Measurements from ENCODE around the gene PIGQ.

DNA sequence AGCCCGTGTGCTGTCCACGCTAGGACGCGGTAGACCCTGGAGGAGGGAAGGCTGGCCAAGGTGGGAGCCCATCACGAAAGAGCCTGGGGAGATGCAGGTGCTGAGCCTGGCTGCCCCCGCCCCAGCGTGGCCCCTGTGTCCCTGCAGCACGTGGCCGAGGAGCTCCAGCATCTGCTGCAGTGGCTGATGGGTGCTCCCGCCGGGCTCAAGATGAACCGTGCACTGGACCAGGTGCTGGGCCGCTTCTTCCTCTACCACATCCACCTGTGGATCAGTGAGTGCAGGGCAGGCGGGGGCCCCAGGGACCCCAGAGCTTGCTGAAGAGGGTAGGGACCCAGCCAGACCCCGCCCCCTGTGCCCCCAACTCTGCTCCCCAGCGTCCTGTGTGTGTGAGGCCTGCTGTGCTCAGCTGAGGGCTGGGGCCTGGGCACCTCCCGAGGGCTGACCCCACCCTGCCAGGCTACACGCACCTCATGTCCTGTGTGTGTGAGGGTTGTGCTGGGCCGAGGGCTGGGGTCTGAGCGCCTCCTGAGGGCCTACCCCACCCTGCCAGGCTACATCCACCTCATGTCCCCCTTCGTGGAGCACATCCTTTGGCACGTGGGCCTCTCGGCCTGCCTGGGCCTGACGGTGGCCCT is 8.6 kb downstream of the PIGQ start:
- TF ChIP-seq FOSL1 (CRISPR knock-in tag; IDR thresholded peaks at IDR 0.05; ENCODE audit: borderline replicate concordance) (no peak), NFKBIZ (CRISPR knock-in tag; IDR thresholded peaks at IDR 0.05) (no peak), U2AF2 (IDR thresholded peaks at IDR 0.05; ENCODE audit: low read depth, low read length) (no peak)

Data from HepG2 (cell line).